Activated CD8-positive, alpha-beta T cell treated with anti-CD3 and anti-CD28 coated beads for 36 hours (primary cell): Measurements from ENCODE around the gene GFOD2. TPM values are rescaled to one million over a fixed set of nuclear protein-coding genes. Genes with fewer than 3 reads are reported as not detected.

Experiments used
- ATAC-seq: fragments of 200-7000 bp; cut with Tn5 transposase; one replicate; pipeline ENCODE4 v1.10.0; 2021; ENCODE audit warnings: mild to moderate bottlenecking, moderate library complexity
- CTCF ChIA-PET: fragments of 350-600 bp; sonication (Branson Sonifier 250); formaldehyde crosslinking; loops from one replicate; lab custom pipeline; 2021; ENCODE audit warnings: antibody characterized with exemption; lab: Charles Lee
- POLR2A ChIA-PET: fragments of 350-600 bp; sonication (Branson Sonifier 250); formaldehyde crosslinking; loops from one replicate; lab custom pipeline; 2021; ENCODE audit warnings: antibody characterized with exemption; lab: Charles Lee
- DNase-seq: peaks from one replicate; pipeline ENCODE4 v3.0.0-alpha.2; 2020
- H3K27ac Mint-ChIP-seq: one replicate; pipeline ENCODE4 v1.8.0; 2021; ENCODE audit warnings: mild to moderate bottlenecking, mixed read lengths
- H3K27me3 Mint-ChIP-seq: one replicate; pipeline ENCODE4 v1.8.0; 2021; ENCODE audit warnings: mixed read lengths
- H3K36me3 Mint-ChIP-seq: one replicate; pipeline ENCODE4 v1.8.0; 2021; ENCODE audit warnings: low read depth, mixed read lengths
- H3K4me1 Mint-ChIP-seq: one replicate; pipeline ENCODE4 v1.8.0; 2021; ENCODE audit warnings: low read depth, mixed read lengths
- H3K4me3 Mint-ChIP-seq: one replicate; pipeline ENCODE4 v1.8.0; 2021; ENCODE audit warnings: mild to moderate bottlenecking, moderate library complexity, mixed read lengths
- H3K9me3 Mint-ChIP-seq: one replicate; pipeline ENCODE4 v1.8.0; 2021; ENCODE audit warnings: mixed read lengths
- intact Hi-C: fragments of 100-400 bp; cut with micrococcal nuclease; formaldehyde crosslinking; loops from one replicate; pipeline ENCODE4 v1.10.0; 2022
- total RNA-seq, 2 experiments: library from RNA; stranded (reverse); gene quantifications; one replicate each; pipeline ENCODE4 v1.2.3, GENCODE V29; 2021
- TF ChIP-seq, protein P1 (sequence below): fragments of 200-600 bp; IDR thresholded peaks from one replicate; pipeline ENCODE4 v1.8.0; 2022; ENCODE audit warnings: antibody characterized with exemption, mild to moderate bottlenecking

Gene GFOD2
- total RNA-seq, 2 experiments from 2014 or later = 11.6 to 14.1 TPM

DNA sequence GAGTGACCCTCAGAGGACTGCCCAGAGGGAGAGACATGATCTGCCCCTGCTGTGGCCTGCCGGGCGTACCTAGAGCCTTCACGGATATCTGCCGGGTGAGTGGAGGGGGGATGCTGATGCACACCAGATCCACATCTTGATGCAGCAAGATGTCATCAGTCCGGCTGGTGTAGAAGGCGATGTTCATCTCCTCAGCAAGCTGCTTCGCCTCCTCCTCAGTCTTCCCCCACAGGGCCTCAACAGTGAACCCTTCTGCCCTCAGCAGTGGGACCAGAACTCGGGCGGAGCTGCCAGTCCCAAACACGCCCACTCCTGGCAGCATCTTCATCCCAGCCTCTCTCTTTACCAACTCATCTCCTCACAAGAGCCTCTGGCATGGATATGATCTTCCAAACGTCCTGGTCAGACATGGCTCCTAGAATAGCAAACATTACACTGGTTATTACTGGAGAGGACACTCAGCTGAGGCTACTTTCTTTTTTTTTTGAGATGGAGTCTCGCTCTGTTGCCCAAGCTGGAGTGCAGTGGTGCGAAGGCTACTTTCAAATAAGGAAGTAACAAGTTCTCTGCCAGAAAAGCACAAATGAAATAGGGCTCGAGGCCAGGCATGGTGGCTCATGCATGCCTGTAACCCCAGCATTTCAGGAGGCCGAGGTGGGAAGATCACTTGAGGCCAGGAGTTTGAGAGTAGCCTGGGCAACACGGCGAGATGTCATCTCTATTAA, 33.6 kb downstream of the GFOD2 start:
- CTCF ChIA-PET = no interaction called here

GRCh38 chr16:67683767-67684166, 35.3 kb downstream of the GFOD2 start:
- intact Hi-C loops = no loop called here
- DNase-seq (no peak), ATAC-seq (no peak)
- CTCF ChIA-PET = interaction anchor here (2.0 kb wide), 2 partner anchors 11 to 133 kb away, joined by 7 to 10 read pairs; no protein-coding TSS in a partner anchor
- POLR2A ChIA-PET = no interaction called here
- no peaks in the 10 kb centered on the region for H3K4me1 Mint-ChIP-seq
- H3K36me3 Mint-ChIP-seq = peaks cover 10% of the 10 kb centered on the region
- TF ChIP-seq, protein P1, sequence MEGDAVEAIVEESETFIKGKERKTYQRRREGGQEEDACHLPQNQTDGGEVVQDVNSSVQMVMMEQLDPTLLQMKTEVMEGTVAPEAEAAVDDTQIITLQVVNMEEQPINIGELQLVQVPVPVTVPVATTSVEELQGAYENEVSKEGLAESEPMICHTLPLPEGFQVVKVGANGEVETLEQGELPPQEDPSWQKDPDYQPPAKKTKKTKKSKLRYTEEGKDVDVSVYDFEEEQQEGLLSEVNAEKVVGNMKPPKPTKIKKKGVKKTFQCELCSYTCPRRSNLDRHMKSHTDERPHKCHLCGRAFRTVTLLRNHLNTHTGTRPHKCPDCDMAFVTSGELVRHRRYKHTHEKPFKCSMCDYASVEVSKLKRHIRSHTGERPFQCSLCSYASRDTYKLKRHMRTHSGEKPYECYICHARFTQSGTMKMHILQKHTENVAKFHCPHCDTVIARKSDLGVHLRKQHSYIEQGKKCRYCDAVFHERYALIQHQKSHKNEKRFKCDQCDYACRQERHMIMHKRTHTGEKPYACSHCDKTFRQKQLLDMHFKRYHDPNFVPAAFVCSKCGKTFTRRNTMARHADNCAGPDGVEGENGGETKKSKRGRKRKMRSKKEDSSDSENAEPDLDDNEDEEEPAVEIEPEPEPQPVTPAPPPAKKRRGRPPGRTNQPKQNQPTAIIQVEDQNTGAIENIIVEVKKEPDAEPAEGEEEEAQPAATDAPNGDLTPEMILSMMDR = no peak
- H3K27ac Mint-ChIP-seq = no peak overlapping the region
- no peaks in the 10 kb centered on the region for H3K9me3 Mint-ChIP-seq
- no peaks in the 10 kb centered on the region for H3K27me3 Mint-ChIP-seq
- H3K4me3 Mint-ChIP-seq = no peak overlapping the region

More for the DNA sequence above, 33.6 kb downstream of the GFOD2 start:
- DNase-seq (no peak), ATAC-seq (no peak)
- Mint-ChIP-seq H3K4me1 (no peaks in the 10 kb centered on the region), H3K9me3 (no peaks in the 10 kb centered on the region), H3K4me3 (no peak overlapping the region), H3K27ac (no peak overlapping the region), H3K36me3 (peaks cover 10% of the 10 kb centered on the region), H3K27me3 (no peaks in the 10 kb centered on the region)
- intact Hi-C loops = no loop called here
- TF ChIP-seq, protein P1 = no peak
- POLR2A ChIA-PET = interaction anchor here (0.9 kb wide), 1 partner anchor 174 kb away, joined by 3 read pairs; no protein-coding TSS in a partner anchor

GRCh38 chr16:67679935-67680897, 38.9 kb downstream of the GFOD2 start:
- ATAC-seq (no peak), DNase-seq (no peak)
- Mint-ChIP-seq H3K27ac (no peak overlapping the region), H3K4me3 (no peak overlapping the region), H3K27me3 (no peaks in the 10 kb centered on the region), H3K9me3 (no peaks in the 10 kb centered on the region), H3K4me1 (no peaks in the 10 kb centered on the region), H3K36me3 (peaks cover 7% of the 10 kb centered on the region)
- TF ChIP-seq, protein P1 = no peak
- ChIA-PET POLR2A (interaction anchor here (1.1 kb wide), 1 partner anchor 13 kb away, joined by 3 read pairs; no protein-coding TSS in a partner anchor), CTCF (interaction anchor here (1.2 to 1.3 kb wide), 3 partner anchors 8 to 12 kb away, joined by 3 to 4 read pairs (median 4); no protein-coding TSS in a partner anchor)
- intact Hi-C loops = no loop called here

DNA sequence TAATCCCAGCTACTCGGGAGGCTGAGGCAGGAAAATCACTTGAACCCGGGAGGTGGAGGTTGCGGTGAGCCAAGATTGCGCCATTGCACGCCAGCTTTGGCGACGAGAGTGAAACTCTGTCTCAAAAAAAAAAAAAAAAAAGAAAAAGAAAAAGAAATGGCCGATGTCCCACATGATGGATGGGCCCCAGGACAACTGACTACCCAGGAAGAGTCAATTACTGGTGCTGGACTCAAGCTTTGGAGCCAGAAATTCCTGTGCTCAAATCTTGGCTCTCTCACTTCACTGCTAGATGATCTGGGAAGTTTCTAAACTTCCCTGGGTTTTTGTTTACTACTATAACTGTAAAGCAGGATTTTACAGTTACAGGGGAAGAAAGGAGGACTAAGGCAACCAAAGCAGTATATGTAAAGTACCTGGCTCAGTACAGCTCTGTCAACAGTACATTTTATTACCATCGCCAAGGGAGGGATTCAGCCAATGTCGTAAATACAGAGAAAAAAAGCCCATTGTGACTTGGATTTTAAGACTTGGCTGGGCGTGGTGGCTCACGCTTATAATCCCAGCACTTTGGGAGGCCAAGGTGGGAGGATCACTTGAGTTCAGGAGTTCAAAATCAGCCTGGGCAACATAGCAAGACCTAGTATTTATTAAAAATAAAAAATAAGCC, 40.6 kb downstream of the GFOD2 start:
- POLR2A ChIA-PET = no interaction called here
- Mint-ChIP-seq H3K4me1 (no peaks in the 10 kb centered on the region), H3K9me3 (no peaks in the 10 kb centered on the region), H3K27me3 (no peaks in the 10 kb centered on the region), H3K27ac (no peak overlapping the region), H3K36me3 (peaks cover 2% of the 10 kb centered on the region), H3K4me3 (no peak overlapping the region)
- DNase-seq (no peak), ATAC-seq (no peak)
- TF ChIP-seq, protein P1 = no peak
- intact Hi-C loops = no loop called here
- CTCF ChIA-PET = no interaction called here
